Ureter (tissue), 1 donor: ENCODE results near the gene ITGB6. TPM values are rescaled to one million over a fixed set of nuclear protein-coding genes. Genes with fewer than 3 reads are reported as not detected.
A peak's percentile ranks its signal among the peaks of the same experiment; 100 is the strongest.
"Not testable (repeated sequence)": the region's sequence is repeated elsewhere in the genome, so short reads cannot be mapped to it uniquely, and the experiment has no call there.

Experiments
- DNase-seq: peaks from one replicate; pipeline ENCODE4 v3.0.0-alpha.2; 2020; ENCODE audit warnings: low spot score
- total RNA-seq: library from RNA; stranded (reverse); gene quantifications from one replicate; pipeline ENCODE4 v1.2.4, GENCODE V29; 2023
- donor health status: DM: yes; HTN: yes; CAD: no.

The ITGB6 gene
- total RNA-seq, 1 donor from 2014 or later: 96.3 TPM

- peak; percentile 63 for DNase-seq
Measured at GRCh38 chr2:160181146-160181836, 18.8 kb downstream of the ITGB6 start.

GRCh38 chr2:160180690-160181089, 19.4 kb downstream of the ITGB6 start:
- not testable (repeated sequence) for DNase-seq

GRCh38 chr2:160180172-160180571, 19.9 kb downstream of the ITGB6 start:
- DNase-seq: no peak

GRCh38 chr2:160175169-160176134, 24.6 kb downstream of the ITGB6 start:
- no peak for DNase-seq

GRCh38 chr2:160174322-160174721, 25.8 kb downstream of the ITGB6 start:
- no peak for DNase-seq

GRCh38 chr2:160169988-160170387, 30.1 kb downstream of the ITGB6 start:
- no peak for DNase-seq

GRCh38 chr2:160169471-160169870, 30.6 kb downstream of the ITGB6 start:
- no peak for DNase-seq

GRCh38 chr2:160168878-160169277, 31.2 kb downstream of the ITGB6 start:
- no peak for DNase-seq

GRCh38 chr2:160167089-160167740, 32.9 kb downstream of the ITGB6 start:
- DNase-seq: no peak

GRCh38 chr2:160165996-160166395, 34.1 kb downstream of the ITGB6 start:
- no peak for DNase-seq

- no peak for DNase-seq
Measured at GRCh38 chr2:160165081-160165480, 35.0 kb downstream of the ITGB6 start.

- no peak for DNase-seq
Measured at GRCh38 chr2:160157861-160158829, 41.9 kb downstream of the ITGB6 start.

GRCh38 chr2:160156665-160157064, 43.4 kb downstream of the ITGB6 start:
- no peak for DNase-seq

- DNase-seq: no peak
Measured at GRCh38 chr2:160156100-160156499, 44.0 kb downstream of the ITGB6 start.

- not testable (repeated sequence) for DNase-seq
Measured at GRCh38 chr2:160148419-160148818, 51.7 kb downstream of the ITGB6 start.

- DNase-seq: no peak
Measured at GRCh38 chr2:160145471-160145870, 54.6 kb downstream of the ITGB6 start.

- DNase-seq: no peak
Measured at GRCh38 chr2:160144280-160144990, 55.6 kb downstream of the ITGB6 start.

- DNase-seq: no peak
Measured at GRCh38 chr2:160142472-160142871, 57.6 kb downstream of the ITGB6 start.

GRCh38 chr2:160141912-160142311, 58.2 kb downstream of the ITGB6 start:
- DNase-seq: no peak

GRCh38 chr2:160141419-160141818, 58.7 kb downstream of the ITGB6 start:
- no peak for DNase-seq
